Activated CD4-positive, alpha-beta T cell treated with anti-CD3 and anti-CD28 coated beads for 48 hours (primary cell): ENCODE data around the gene SH2B3.
"Not testable (repeated sequence)": the region's sequence is repeated elsewhere in the genome, so short reads cannot be mapped to it uniquely, and the experiment has no call there.

Experiments used
- DNase-seq: peaks from one replicate; pipeline ENCODE4 v3.0.0-alpha.2; 2020

Gene SH2B3

DNA sequence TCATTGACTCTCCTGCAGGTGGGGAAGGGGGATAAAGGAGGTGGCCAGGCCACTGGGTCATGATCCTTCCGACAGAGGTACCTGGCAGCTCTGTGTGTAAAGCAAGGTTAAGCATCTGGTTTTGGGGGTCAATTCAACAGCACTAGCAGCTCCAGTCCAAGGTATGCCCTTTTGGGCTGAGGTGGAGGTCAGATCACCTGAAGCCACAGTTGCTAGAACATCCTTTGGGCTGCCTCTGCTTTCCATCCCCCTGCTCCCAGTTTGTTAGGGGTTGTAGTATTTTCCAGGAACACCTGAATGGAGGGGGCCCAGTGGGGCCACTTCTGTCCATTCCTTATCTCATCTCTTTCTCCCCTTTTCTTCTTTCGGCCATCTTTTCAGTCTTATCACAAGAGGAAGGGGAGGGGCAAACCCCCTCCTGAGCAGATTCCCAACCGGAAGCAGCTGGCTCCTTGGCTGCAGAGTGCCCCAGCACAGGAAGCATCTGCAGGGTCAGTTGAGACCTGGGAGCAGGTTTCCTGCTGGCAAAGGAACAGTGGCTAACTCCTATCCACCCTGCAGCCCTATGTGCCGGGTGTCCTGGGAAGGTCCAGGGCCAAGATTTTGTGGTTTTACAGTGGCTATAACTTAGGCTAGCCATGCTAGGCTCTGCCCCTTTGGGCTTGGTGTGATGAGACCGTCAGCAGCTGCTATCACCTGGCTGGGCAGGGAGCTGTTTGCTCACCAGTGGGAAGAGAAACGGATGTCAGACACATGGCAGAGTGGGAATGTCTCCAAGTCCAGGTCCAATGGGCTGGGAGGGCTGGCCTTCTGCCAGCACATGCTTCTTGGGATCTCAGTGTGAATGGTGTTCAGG is 40.2 kb downstream of the SH2B3 start:
- DNase-seq = no peak

- DNase-seq = no peak
Measured at GRCh38 chr12:111446631-111447570, 41.2 kb downstream of the SH2B3 start.

DNA sequence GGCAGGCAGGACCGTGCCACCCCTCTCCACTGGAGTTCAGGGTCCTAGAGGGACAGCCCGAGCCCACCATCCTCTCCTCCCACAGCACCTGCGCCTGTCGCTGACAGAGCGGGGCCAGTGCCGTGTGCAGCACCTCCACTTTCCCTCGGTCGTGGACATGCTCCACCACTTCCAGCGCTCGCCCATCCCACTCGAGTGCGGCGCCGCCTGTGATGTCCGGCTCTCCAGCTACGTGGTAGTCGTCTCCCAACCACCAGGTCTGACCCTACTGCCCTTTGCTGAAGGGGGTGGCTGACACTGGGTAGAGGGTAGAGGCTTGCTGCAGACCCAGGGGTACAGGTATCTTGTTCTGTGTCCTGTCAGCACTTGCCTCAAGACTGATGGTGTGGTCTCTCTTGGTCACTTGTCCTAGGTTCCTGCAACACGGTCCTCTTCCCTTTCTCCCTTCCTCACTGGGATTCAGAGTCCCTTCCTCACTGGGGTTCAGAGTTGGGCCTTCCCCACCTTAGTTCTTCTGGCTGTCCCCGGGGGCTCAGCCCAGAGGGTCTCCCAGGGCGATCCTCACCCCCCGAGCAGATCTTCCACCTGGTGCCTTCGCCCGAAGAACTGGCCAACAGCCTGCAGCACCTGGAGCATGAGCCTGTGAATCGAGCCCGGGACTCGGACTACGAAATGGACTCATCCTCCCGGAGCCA is 42.0 kb downstream of the SH2B3 start:
- DNase-seq = no peak

DNA sequence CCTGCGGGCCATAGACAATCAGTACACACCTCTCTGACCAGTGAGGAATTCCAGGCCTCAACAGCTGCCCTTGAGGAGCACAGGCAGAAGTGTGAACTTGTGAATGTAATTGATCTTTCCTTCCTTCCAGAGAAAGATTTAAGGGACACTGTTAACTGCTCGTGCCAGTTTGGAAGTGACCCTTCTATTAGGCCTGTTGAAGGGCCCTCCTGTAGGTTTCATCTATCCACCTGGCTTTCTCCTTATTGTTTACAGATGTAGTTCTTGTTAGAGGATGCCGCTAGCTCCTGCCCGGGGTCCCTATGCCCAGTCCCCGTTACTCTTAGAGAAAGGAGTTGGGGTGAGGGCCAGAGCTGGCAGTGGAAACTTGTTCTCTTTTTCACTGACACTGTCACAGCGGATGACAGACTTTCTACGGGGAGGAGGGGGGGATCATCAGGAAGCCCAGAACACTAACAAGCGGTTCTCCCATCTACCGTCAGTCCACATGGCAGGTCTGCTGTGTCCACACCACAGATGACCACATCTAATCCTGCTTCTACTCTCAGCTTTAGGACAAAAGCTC is 42.6 kb downstream of the SH2B3 start:
- DNase-seq = no peak

DNA sequence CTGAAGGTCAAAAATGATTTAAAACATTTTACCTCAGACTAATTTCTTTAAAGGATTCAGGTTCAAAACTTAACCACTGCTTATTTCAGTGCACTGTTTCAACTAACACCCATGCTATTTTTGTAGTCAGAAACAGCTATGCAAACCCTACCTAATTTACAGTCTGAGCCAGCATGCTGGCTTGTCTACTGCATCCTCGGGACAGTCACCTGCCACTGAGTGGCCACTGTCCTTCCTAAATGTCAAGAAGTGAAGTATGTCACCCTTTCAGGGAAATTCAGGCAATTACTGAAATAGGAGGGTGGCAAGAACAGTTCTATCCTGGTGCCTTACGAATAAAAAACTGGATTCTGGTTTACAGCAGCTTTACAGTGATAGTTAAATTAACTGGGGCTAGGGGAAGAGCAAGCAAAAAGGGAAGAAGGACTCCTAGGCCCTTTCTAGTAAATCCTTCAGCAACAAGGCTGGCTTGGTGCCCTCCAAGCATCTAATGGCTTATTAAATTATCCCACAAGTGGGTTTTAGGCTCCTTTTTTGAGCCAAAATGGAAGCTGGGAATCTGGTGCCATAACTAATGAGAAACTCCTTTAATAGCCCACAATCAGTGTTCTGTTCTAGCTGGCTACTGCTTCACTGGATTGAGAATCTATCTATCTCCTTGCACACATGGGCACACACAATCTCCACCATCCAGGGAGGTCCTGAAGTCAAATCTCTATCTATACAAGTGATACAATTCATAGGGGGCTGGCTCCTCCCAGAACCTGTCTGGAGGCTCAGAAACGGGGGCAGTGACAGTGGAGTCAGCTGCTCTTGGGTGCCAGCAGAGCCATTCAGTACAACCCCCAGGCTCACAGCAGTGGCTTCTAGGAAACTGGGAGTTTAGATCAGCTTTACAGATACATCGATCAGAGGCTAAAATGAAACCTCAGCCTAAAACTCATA is 43.4 kb downstream of the SH2B3 start:
- no peak for DNase-seq

DNA sequence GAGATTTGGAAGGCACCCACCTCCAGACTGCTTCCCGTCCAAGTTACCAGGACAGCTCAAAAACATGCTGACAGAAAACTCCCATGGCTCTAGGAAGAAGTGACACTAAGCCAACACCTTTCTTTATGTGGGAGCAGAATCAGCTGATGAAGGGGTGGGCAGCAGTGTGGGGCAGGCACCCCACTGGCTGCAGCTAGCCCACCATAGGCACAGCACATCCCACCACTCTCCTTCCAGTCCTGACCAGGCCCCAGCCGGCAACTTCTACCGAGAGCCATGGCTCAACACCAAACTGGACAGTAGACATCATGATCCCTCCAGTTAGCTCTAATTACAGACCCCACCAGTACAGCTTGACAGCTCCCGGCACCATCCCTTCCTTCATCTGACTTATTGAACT is 45.0 kb downstream of the SH2B3 start:
- no peak for DNase-seq

DNA sequence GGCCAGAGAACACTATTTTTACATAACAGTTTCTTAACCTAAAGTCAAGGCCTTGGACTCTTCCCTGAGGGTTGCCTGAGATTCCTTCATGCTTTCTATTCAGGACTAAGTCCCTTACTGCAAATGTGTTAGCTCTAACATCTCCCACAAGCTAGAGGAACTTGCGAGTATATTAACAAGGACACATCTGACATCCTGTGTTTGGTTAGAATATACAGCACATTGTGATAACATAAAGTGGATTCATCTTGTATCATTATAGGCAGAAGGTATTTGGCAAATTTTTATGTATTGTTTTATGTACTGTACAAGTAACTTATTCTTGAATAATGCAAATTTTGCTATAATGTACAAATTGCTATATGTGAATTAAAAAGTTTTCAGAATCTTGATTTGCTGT is 45.5 kb downstream of the SH2B3 start:
- DNase-seq = no peak

DNA sequence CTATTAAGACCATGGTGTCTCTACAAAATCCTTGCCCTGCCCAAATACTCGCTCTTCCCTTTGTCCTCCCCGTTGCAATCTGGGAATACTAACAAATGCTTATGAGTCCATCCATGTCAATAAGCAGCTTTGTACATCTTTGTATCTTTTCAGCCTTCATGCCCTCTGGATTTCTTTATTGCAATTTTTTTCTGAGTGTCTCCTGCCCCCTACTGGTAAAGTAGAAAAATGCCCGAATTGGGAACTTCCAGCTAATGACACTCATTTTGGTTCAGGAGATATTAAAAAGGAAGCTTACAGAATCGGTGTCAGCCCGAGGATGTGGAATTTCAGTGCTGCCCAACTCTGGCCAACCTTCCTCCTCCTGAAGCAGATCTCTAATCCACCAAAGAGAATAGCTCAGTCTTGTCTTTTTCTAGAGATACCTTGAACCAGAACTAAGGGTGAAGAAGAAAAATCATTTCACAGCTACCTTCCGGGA is 46.0 kb downstream of the SH2B3 start:
- DNase-seq = no peak

GRCh38 chr12:111453071-111453989 is 47.6 kb downstream of the SH2B3 start:
- no peak for DNase-seq

GRCh38 chr12:111454311-111454710 is 48.6 kb downstream of the SH2B3 start:
- DNase-seq = no peak

- no peak for DNase-seq
Measured at GRCh38 chr12:111454716-111455447, 49.2 kb downstream of the SH2B3 start.

- DNase-seq = no peak
Measured at GRCh38 chr12:111455448-111456320, 50.0 kb downstream of the SH2B3 start.

- DNase-seq = no peak
Measured at GRCh38 chr12:111457071-111457470, 51.3 kb downstream of the SH2B3 start.

- DNase-seq = no peak
Measured at GRCh38 chr12:111457577-111457976, 51.9 kb downstream of the SH2B3 start.

DNA sequence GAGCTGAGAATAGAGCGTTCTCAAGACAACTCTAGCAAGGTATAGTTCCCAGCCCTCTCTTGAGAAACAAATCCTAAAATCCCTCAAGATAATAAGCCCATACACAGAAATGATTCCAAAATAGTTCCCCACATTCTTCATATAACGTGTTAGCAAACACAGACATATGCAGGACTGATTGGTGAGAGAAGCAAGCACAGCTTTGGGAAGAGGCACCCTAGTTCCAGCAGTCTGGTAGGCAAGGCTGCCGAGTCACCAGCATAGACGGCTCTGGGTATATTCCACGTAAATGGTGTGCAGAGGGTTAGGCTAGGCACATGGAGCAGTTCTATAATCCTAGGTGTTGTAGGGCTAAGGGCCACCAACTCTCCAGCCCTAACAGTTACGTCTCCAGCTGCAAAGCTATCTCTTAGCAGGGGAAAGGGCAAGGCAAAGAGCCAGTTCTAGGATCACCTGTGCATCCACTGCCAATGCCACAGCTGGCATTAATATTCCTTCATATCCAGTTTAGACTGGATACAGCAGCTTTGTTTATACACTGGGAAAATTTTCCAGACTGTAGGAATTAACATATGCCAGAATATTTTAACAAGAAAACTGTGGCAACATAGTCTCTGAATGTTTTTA is 52.9 kb downstream of the SH2B3 start:
- no peak for DNase-seq

DNA sequence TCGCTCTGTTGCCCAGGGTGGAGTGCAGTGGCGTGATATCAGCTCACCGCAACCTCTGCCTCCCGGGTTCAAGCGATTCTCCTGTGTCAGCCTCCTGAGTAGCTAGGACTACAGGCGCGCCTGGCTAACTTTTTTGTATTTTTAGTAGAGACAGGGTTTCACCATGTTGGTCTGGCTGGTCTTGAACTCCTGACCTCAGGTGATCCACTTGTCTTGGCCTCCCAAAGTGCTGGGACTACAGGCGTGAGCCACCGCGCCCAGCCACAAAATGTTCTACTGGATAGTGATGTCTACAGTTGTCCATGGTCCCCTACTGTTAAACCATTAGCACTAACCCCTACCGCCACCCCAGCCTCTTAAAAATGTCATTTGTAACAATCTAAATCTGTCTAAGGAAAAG is 54.4 kb downstream of the SH2B3 start:
- not testable (repeated sequence) for DNase-seq

DNA sequence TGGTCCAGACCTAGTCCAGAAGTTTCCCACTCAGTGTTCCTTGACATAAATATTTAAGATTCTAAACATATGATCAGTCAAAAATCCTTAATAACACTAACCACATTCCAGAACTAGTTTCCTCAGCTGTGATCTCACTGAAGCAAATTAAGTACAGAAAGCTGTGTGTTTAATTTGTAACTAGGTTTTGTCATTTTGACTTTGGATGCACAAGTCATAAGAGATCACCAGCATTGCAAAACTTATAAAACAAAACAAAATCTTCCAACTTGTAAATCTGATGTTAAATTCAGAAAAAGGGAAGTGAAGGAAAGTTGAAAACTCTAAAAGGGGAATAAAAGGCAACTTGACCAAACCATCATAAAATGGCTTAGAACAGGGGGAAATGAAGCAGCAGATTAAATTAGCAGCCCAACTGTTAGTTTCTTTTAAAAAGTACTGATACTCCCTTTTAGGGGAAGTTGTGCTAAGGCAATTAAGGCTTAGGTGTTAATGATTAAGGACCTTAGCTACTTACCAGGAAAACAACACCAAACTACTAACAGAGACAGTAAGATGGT is 56.6 kb downstream of the SH2B3 start:
- DNase-seq = no peak
